OCI-LY1 (cell line): Measurements from ENCODE around the gene TLL2.

Experiments
- EZH2 ChIP-seq: fragments of 200-600 bp; sonication (generic), shearing (Covaris generic); IDR thresholded peaks from 2 replicates; pipeline ENCODE4 v1.8.0; 2017; ENCODE audit warnings: borderline replicate concordance, mixed run types, mild to moderate bottlenecking, antibody characterized with exemption, low read length, moderate library complexity, mixed read lengths
- TF ChIP-seq, protein P1 (sequence below): fragments of 200-600 bp; sonication (generic), shearing (Covaris generic); IDR thresholded peaks from 2 replicates; pipeline ENCODE4 v1.5.1; 2017; ENCODE audit warnings: mild to moderate bottlenecking, antibody characterized with exemption, low read length, moderate library complexity, mixed read lengths

DNA sequence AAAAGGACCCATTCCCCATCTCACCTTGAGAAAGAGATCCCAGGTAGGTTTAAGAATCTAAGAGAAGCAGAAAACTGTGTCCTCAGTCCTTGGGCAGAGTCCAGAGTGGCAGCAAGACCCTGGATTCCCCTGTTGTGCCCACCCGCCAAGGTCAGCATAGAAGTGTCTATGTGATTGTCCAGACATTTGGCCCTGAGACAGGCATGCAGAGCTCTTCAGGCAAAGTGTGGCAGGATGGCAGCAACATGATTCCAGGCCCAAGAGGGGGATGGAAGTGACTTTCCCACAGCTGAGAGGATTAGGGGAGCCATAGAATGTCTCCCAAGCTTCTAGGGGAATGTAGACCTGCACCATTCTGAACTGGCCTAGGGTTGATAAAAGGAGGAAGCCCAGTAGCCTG lies 115.8 kb downstream of the TLL2 start:
- no peak for TF ChIP-seq EZH2
- TF ChIP-seq, protein P1, sequence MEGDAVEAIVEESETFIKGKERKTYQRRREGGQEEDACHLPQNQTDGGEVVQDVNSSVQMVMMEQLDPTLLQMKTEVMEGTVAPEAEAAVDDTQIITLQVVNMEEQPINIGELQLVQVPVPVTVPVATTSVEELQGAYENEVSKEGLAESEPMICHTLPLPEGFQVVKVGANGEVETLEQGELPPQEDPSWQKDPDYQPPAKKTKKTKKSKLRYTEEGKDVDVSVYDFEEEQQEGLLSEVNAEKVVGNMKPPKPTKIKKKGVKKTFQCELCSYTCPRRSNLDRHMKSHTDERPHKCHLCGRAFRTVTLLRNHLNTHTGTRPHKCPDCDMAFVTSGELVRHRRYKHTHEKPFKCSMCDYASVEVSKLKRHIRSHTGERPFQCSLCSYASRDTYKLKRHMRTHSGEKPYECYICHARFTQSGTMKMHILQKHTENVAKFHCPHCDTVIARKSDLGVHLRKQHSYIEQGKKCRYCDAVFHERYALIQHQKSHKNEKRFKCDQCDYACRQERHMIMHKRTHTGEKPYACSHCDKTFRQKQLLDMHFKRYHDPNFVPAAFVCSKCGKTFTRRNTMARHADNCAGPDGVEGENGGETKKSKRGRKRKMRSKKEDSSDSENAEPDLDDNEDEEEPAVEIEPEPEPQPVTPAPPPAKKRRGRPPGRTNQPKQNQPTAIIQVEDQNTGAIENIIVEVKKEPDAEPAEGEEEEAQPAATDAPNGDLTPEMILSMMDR, result no peak
